Mesenchymal stem cell (in vitro differentiated cells and primary cell): Measurements from ENCODE around the gene HOXB3.
A peak's percentile ranks its signal among the peaks of the same experiment; 100 is the strongest.

Experiments used
- DNase-seq: peaks from one replicate; pipeline ENCODE4 v3.0.0-alpha.2; 2013
- H2AFZ ChIP-seq: one replicate; pipeline ENCODE4 v1.6.1; 2013; ENCODE audit warnings: low read depth, mild to moderate bottlenecking, control low read depth, inconsistent platforms, low read length, moderate library complexity
- H2AK5ac ChIP-seq: 2 replicates; pipeline ENCODE4 v1.6.1; 2013; ENCODE audit warnings: low read length, moderate library complexity, mild to moderate bottlenecking, inconsistent platforms; ENCODE audit not compliant: severe bottlenecking
- H2BK120ac ChIP-seq: one replicate; pipeline ENCODE4 v1.6.1; 2013; ENCODE audit warnings: low read depth, mild to moderate bottlenecking, inconsistent platforms, low read length, moderate library complexity
- H2BK12ac ChIP-seq, 2 experiments: one replicate each; pipeline ENCODE4 v1.6.1; 2013; ENCODE audit warnings: inconsistent platforms in 2 of 2, low read length in 2 of 2, mild to moderate bottlenecking in 2 of 2, moderate library complexity in 2 of 2, control low read depth in 1 of 2
- H2BK15ac ChIP-seq: one replicate; pipeline ENCODE4 v1.6.1; 2013; ENCODE audit warnings: mild to moderate bottlenecking, low read depth, inconsistent platforms; ENCODE audit not compliant: poor library complexity, severe bottlenecking
- H2BK5ac ChIP-seq: 2 replicates; pipeline ENCODE4 v1.6.1; 2013; ENCODE audit warnings: low read depth, mild to moderate bottlenecking, low read length, control low read depth, inconsistent platforms; ENCODE audit not compliant: poor library complexity, severe bottlenecking
- H3K14ac ChIP-seq, 2 experiments: one replicate each; pipeline ENCODE4 v1.6.1; 2013; ENCODE audit warnings: inconsistent platforms in 2 of 2, low read length in 2 of 2, control low read depth in 1 of 2, mild to moderate bottlenecking in 1 of 2, moderate library complexity in 1 of 2
- H3K18ac ChIP-seq, 2 experiments: one replicate each; pipeline ENCODE4 v1.6.1; 2013; ENCODE audit warnings: inconsistent platforms in 2 of 2, low read length in 2 of 2, control low read depth in 1 of 2, low read depth in 1 of 2, mild to moderate bottlenecking in 1 of 2
- H3K23ac ChIP-seq, 2 experiments: one replicate each; pipeline ENCODE4 v1.6.1; 2013; ENCODE audit warnings: inconsistent platforms in 2 of 2, low read length in 2 of 2, mild to moderate bottlenecking in 2 of 2, moderate library complexity in 2 of 2, control low read depth in 1 of 2
- H3K27ac ChIP-seq: 2 replicates; pipeline ENCODE4 v1.5.1; 2013; ENCODE audit warnings: mild to moderate bottlenecking, moderate library complexity, low read length, control low read depth, inconsistent platforms; ENCODE audit not compliant: poor library complexity, severe bottlenecking
- H3K27me3 ChIP-seq, 2 experiments: 2 replicates each; pipeline versions ENCODE4 v1.6.1 to v1.7.0; 2013; ENCODE audit warnings: low read length in 2 of 2, mild to moderate bottlenecking in 2 of 2, moderate library complexity in 2 of 2, control low read depth in 1 of 2, inconsistent platforms in 1 of 2; ENCODE audit not compliant: control insufficient read depth in 1 of 2, insufficient read depth in 1 of 2
- H3K36me3 ChIP-seq, 2 experiments: 2 replicates each; pipeline versions ENCODE4 v1.6.1 to v1.7.0; 2013; ENCODE audit warnings: low read length in 2 of 2, control low read depth in 1 of 2, inconsistent platforms in 1 of 2, low read depth in 1 of 2, mild to moderate bottlenecking in 1 of 2; ENCODE audit not compliant: insufficient read depth in 2 of 2, control insufficient read depth in 1 of 2
- H3K4ac ChIP-seq, 2 experiments: one replicate each; pipeline ENCODE4 v1.6.1; 2013; ENCODE audit warnings: inconsistent platforms in 2 of 2, low read length in 2 of 2, mild to moderate bottlenecking in 2 of 2, moderate library complexity in 2 of 2, control low read depth in 1 of 2, low read depth in 1 of 2
- H3K4me1 ChIP-seq: 2 replicates; pipeline ENCODE4 v1.6.1; 2013; ENCODE audit warnings: low read depth, low read length, control low read depth; ENCODE audit not compliant: control insufficient read depth, insufficient read depth
- H3K4me2 ChIP-seq: 2 replicates; pipeline ENCODE4 v1.6.1; 2013; ENCODE audit warnings: low read length, mild to moderate bottlenecking, inconsistent platforms; ENCODE audit not compliant: poor library complexity, severe bottlenecking
- H3K4me3 ChIP-seq, 2 experiments: 2 replicates each; pipeline versions ENCODE4 v1.5.1 to v1.7.0; 2013; ENCODE audit warnings: low read length in 2 of 2, mild to moderate bottlenecking in 2 of 2, control low read depth in 1 of 2, low read depth in 1 of 2; ENCODE audit not compliant: insufficient read depth in 1 of 2
- H3K79me1 ChIP-seq: replicated peaks from 2 replicates; pipeline ENCODE4 v1.6.1; 2013; ENCODE audit warnings: mild to moderate bottlenecking, control low read depth, low read length, inconsistent platforms; ENCODE audit not compliant: poor library complexity, severe bottlenecking
- H3K9ac ChIP-seq: 2 replicates; pipeline ENCODE4 v1.7.0; 2013; ENCODE audit warnings: mild to moderate bottlenecking, low read length, moderate library complexity
- H3K9me3 ChIP-seq: 2 replicates; pipeline ENCODE4 v1.7.0; 2013; ENCODE audit warnings: mild to moderate bottlenecking, low read length; ENCODE audit not compliant: control insufficient read depth
- H4K8ac ChIP-seq: one replicate; pipeline ENCODE4 v1.6.1; 2013; ENCODE audit warnings: inconsistent platforms, mild to moderate bottlenecking, low read length, moderate library complexity
- H4K91ac ChIP-seq: one replicate; pipeline ENCODE4 v1.6.1; 2013; ENCODE audit warnings: mild to moderate bottlenecking, low read length, inconsistent platforms
- WGBS: methylation state at CpG from one replicate; pipeline ENCODE4 v1.1.7; 2013; ENCODE audit warnings: mixed read lengths; 5-methylcytosine and 5-hydroxymethylcytosine counted together

HOXB3 gene

GRCh38 chr17:48593840-48594537 lies 3.9 kb upstream of the HOXB3 start:
- peak overlapping the region; percentile 5 to 25 for H3K23ac ChIP-seq
- H3K27me3 ChIP-seq = no peaks in the 10 kb centered on the region
- under 1% methylated on average over 32 of the region's 37 CpGs for WGBS
- peak; percentile 98 for DNase-seq
- peak overlapping the region; percentile 36 to 92 for H3K4ac ChIP-seq
- no peaks in the 10 kb centered on the region for H3K9me3 ChIP-seq
- H3K18ac ChIP-seq = peak overlapping the region; percentile 90 to 97
- H3K36me3 ChIP-seq = peaks cover 31 to 34% of the 10 kb centered on the region in 2 experiments
- peak overlapping the region; percentile 42 for H2BK120ac ChIP-seq
- peak overlapping the region; percentile 53 for H4K91ac ChIP-seq
- H3K4me1 ChIP-seq = peaks cover 46% of the 10 kb centered on the region
- no peak overlapping the region for H2BK15ac ChIP-seq
- H2BK12ac ChIP-seq = peak overlapping the region in 1 of 2 experiments; percentile 86
- peak overlapping the region; percentile 79 for H2AK5ac ChIP-seq
- H2AFZ ChIP-seq = no peak overlapping the region
- H3K79me1 ChIP-seq = peaks cover 4% of the 10 kb centered on the region
- no peak overlapping the region for H2BK5ac ChIP-seq
- H3K9ac ChIP-seq = peak overlapping the region; percentile 98
- peak overlapping the region in 1 of 2 experiments; percentile 71 for H3K14ac ChIP-seq
- H3K27ac ChIP-seq = peak overlapping the region; percentile 90
- peak overlapping the region; percentile 29 for H4K8ac ChIP-seq
- H3K4me3 ChIP-seq = peak overlapping the region in 1 of 2 experiments; percentile 80
- peak overlapping the region; percentile 44 for H3K4me2 ChIP-seq

GRCh38 chr17:48593126-48593829 lies 3.2 kb upstream of the HOXB3 start, which contains the start of gene HOXB5:
TSS of gene HOXB5 (minus strand) at chr17:48593779. CDS start at chr17:48593682, 97 bp downstream.
- peaks cover 4% of the 10 kb centered on the region for H3K79me1 ChIP-seq
- H3K27ac ChIP-seq = peak within 1 kb of the TSS; percentile 90
- H3K18ac ChIP-seq = peak within 1 kb of the TSS; percentile 97 to 99
- H2AK5ac ChIP-seq = peak within 1 kb of the TSS; percentile 79
- no peaks in the 10 kb centered on the region for H3K27me3 ChIP-seq
- no peak within 1 kb of the TSS for H2AFZ ChIP-seq
- no peak for DNase-seq
- H2BK120ac ChIP-seq = peak within 1 kb of the TSS; percentile 89
- H3K4me1 ChIP-seq = peaks cover 44% of the 10 kb centered on the region
- H4K8ac ChIP-seq = peak within 1 kb of the TSS; percentile 87
- H2BK12ac ChIP-seq = peak within 1 kb of the TSS; percentile 80 to 86
- H3K4me2 ChIP-seq = peak within 1 kb of the TSS; percentile 92
- peak within 1 kb of the TSS; percentile 55 to 80 for H3K4me3 ChIP-seq
- peak within 1 kb of the TSS; percentile 99 for H4K91ac ChIP-seq
- peak within 1 kb of the TSS; percentile 83 for H2BK15ac ChIP-seq
- WGBS = under 1% methylated on average over 50 of the region's 50 CpGs
- peak within 1 kb of the TSS; percentile 39 for H2BK5ac ChIP-seq
- no peaks in the 10 kb centered on the region for H3K9me3 ChIP-seq
- H3K23ac ChIP-seq = peak within 1 kb of the TSS; percentile 81 to 100
- peak within 1 kb of the TSS; percentile 88 to 92 for H3K4ac ChIP-seq
- H3K14ac ChIP-seq = peak within 1 kb of the TSS; percentile 44 to 98
- peaks cover 31 to 34% of the 10 kb centered on the region in 2 experiments for H3K36me3 ChIP-seq
- peak within 1 kb of the TSS; percentile 98 for H3K9ac ChIP-seq

DNA sequence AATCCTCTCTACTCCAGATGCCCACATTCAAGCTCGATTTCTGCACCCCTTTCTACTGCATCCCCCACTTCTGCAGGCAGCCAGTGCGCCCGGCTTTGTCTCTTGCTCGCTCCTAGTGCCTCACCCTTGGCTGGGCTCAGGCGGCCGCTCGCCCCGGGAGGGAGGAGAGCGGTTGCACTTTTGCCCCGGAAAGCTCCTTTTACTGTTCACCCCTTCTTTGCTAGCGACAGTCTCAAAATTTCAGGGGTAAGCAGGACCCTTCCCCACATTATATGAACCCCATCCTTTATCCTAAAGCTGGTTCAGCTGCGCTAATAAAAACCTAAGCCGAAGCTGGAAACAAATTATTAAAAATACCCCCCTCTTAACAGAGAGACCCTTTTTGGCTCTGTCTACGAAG lies 2.5 kb upstream of the HOXB3 start:
- Histone ChIP-seq H3K18ac (peak overlapping the region; percentile 91 to 93), H2BK120ac (peak overlapping the region; percentile 50), H3K9me3 (no peaks in the 10 kb centered on the region), H3K36me3 (peaks cover 31 to 34% of the 10 kb centered on the region in 2 experiments), H2BK5ac (peak overlapping the region; percentile 9), H4K8ac (peak overlapping the region; percentile 61), H2AK5ac (peak overlapping the region; percentile 66), H3K4ac (peak overlapping the region; percentile 66 to 89), H2BK12ac (peak overlapping the region in 1 of 2 experiments; percentile 73), H3K27me3 (no peaks in the 10 kb centered on the region), H3K23ac (no peak overlapping the region), H3K4me2 (peak overlapping the region; percentile 92), H3K14ac (peak overlapping the region in 1 of 2 experiments; percentile 96), H3K4me1 (peaks cover 48% of the 10 kb centered on the region), H2BK15ac (no peak overlapping the region), H3K4me3 (peak overlapping the region; percentile 23 to 80), H2AFZ (no peak overlapping the region), H3K27ac (peak overlapping the region; percentile 22), H4K91ac (peak overlapping the region; percentile 52), H3K9ac (peak overlapping the region; percentile 98), H3K79me1 (peaks cover 4% of the 10 kb centered on the region)
- DNase-seq = no peak
- 6% methylated on average over 13 of the region's 14 CpGs for WGBS
